Brain microvascular endothelial cell (primary cell): ENCODE data around the gene ACTN3.

ENCODE experiments used
- DNase-seq: peaks from one replicate; pipeline ENCODE4 v3.0.0-alpha.2; 2020
- H3K27ac ChIP-seq: fragments of 250-450 bp; sonication (Bioruptor Pico); 2 replicates; pipeline ENCODE4 v1.5.1; 2020; ENCODE audit warnings: mild to moderate bottlenecking, moderate library complexity
- H3K27me3 ChIP-seq: fragments of 250-450 bp; sonication (Bioruptor Pico); replicated peaks from 2 replicates; pipeline ENCODE4 v1.5.1; 2020; ENCODE audit warnings: mild to moderate bottlenecking
- H3K36me3 ChIP-seq: fragments of 250-450 bp; sonication (Bioruptor Pico); replicated peaks from 2 replicates; pipeline ENCODE4 v1.5.1; 2020; ENCODE audit warnings: mild to moderate bottlenecking
- H3K4me3 ChIP-seq: 2 replicates; pipeline ENCODE4 v1.5.1; 2011; ENCODE audit warnings: low read depth, mild to moderate bottlenecking, control low read depth, low read length, moderate library complexity
- in situ Hi-C: cut with HindIII; loops from 2 replicates; pipeline ENCODE4 v1.10.0; 2017; ENCODE audit warnings: low sequenced_read_pairs, low pct_ligation_motif_present
- TF ChIP-seq, protein P1 (sequence below): IDR thresholded peaks from 2 replicates; pipeline ENCODE4 v1.5.1; 2011; ENCODE audit warnings: low read depth, mild to moderate bottlenecking, moderate library complexity, low read length, control low read depth, inconsistent platforms; ENCODE audit errors: missing control alignments

Gene ACTN3

DNA sequence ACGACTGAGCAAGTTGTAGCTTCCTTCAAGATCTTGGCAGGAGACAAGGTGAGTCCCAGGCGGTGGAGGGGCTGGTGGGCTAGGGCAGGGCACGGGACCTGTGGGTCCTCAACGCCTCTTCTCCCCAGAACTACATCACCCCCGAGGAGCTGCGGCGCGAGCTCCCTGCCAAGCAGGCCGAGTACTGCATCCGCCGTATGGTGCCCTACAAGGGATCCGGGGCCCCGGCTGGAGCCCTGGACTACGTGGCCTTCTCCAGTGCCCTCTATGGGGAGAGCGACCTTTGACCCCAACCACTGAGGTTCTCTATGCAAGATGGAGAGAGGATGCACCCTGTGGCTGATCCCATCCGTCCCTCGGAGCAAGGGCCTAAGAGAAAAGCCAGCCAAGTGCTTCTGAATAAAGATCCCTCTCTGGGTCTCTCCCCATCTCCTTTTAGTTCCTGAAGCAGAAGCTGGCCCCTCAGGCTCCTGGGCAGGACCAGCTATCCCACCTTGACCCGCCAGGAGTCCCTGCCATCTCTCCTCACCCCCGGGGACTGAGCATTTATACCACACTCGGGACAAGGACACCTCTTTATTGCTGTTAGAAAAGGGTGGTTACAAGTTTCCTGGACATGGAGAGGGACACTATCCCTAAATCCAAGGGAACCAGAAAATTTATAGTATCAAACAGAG lies 16.3 kb downstream of the ACTN3 start:
- no peak for DNase-seq
- no peak overlapping the region for H3K27ac ChIP-seq
- TF ChIP-seq, protein P1, sequence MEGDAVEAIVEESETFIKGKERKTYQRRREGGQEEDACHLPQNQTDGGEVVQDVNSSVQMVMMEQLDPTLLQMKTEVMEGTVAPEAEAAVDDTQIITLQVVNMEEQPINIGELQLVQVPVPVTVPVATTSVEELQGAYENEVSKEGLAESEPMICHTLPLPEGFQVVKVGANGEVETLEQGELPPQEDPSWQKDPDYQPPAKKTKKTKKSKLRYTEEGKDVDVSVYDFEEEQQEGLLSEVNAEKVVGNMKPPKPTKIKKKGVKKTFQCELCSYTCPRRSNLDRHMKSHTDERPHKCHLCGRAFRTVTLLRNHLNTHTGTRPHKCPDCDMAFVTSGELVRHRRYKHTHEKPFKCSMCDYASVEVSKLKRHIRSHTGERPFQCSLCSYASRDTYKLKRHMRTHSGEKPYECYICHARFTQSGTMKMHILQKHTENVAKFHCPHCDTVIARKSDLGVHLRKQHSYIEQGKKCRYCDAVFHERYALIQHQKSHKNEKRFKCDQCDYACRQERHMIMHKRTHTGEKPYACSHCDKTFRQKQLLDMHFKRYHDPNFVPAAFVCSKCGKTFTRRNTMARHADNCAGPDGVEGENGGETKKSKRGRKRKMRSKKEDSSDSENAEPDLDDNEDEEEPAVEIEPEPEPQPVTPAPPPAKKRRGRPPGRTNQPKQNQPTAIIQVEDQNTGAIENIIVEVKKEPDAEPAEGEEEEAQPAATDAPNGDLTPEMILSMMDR: no peak
- H3K36me3 ChIP-seq: no peaks in the 10 kb centered on the region
- H3K27me3 ChIP-seq: no peaks in the 10 kb centered on the region
- in situ Hi-C loops: no loop called here
- H3K4me3 ChIP-seq: no peak overlapping the region

DNA sequence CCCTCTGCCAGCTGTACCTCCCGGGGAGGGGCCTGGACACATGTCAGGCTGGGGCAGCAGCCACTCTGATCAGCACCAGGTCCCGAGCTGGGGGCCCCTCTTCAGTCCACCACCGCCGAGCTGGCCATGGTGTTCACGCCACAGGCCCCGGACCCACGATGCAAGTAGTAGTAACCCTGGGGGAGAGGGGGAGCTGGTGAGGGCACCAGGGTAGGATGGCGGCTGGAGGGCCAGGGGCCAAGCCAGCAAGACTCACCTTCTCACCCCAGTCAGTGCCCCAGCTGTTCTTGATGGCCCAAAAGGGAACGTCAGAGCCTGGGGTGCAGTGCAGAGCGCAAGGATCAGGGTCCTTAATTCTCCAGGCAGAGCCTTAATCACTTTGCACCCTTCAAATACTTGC lies 17.1 kb downstream of the ACTN3 start:
- DNase-seq: no peak
- H3K36me3 ChIP-seq: no peaks in the 10 kb centered on the region
- in situ Hi-C loops: no loop called here
- no peak overlapping the region for H3K4me3 ChIP-seq
- TF ChIP-seq, protein P1: no peak
- H3K27ac ChIP-seq: no peak overlapping the region
- no peaks in the 10 kb centered on the region for H3K27me3 ChIP-seq

DNA sequence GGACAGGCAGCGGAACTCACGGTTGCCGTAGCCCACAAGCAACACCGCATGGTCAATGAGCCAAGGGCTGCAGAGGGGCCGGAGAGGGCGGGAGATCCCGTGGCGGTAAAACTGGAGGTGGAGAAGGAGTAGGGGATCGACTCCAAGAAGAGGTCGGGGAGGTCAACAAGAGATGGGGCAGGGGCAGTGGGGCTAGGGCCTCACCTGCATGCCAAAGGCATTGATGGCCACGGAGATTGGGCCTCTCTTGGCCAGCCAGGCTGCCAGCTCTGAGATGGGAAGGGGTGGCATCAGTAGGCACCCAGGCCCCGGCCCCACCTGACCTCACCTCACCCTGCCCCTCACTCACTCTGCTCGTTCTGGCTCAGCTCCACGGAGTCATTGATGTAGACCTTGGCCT lies 17.8 kb downstream of the ACTN3 start:
- Histone ChIP-seq H3K27me3 (no peaks in the 10 kb centered on the region), H3K4me3 (no peak overlapping the region), H3K27ac (no peak overlapping the region), H3K36me3 (no peaks in the 10 kb centered on the region)
- no peak for DNase-seq
- TF ChIP-seq, protein P1: no peak
- in situ Hi-C loops: no loop called here

DNA sequence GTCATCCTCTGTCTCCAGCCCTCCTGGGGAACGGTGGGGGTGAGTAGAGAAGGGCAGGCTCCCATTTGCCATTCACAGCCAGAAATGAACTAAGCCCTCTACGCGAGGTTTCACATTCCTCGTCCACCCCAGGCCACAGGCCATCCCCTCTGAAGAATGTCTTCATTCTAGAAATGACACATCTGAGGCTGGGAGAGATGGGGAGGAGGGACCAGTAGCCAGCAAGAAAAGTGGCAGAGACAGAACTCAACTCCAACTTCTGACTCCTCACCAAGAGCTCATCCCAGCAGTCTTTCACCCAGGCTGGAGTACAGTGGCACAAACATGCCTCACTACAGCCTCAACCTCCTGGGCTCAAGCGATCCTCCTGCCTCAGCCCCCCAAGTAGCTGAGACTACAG lies 18.3 kb downstream of the ACTN3 start:
- Histone ChIP-seq H3K36me3 (no peaks in the 10 kb centered on the region), H3K27me3 (no peaks in the 10 kb centered on the region), H3K27ac (no peak overlapping the region), H3K4me3 (no peak overlapping the region)
- TF ChIP-seq, protein P1: no peak
- DNase-seq: no peak
- in situ Hi-C loops: no loop called here

DNA sequence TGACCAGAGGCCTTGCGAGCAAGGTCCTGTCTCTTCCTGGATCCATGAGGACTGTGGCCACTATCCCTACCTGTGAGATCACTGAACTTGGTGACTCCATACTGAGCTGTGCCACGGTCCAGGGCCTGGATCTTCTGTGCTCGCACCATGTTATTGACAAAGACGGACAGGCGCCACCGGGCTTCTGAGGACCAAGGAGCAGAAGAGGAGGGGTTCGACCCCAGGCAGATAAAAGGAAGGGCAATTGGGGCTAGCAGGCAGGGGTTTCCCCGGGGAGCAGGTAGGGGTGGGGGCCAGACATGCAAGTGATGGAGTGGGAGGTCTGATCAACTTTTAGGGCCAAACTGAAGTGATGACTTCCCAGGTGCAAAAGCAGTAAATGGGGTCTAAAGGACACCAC lies 19.5 kb downstream of the ACTN3 start:
- Histone ChIP-seq H3K4me3 (no peak overlapping the region), H3K27me3 (no peaks in the 10 kb centered on the region), H3K27ac (no peak overlapping the region), H3K36me3 (no peaks in the 10 kb centered on the region)
- in situ Hi-C loops: no loop called here
- TF ChIP-seq, protein P1: no peak
- no peak for DNase-seq

DNA sequence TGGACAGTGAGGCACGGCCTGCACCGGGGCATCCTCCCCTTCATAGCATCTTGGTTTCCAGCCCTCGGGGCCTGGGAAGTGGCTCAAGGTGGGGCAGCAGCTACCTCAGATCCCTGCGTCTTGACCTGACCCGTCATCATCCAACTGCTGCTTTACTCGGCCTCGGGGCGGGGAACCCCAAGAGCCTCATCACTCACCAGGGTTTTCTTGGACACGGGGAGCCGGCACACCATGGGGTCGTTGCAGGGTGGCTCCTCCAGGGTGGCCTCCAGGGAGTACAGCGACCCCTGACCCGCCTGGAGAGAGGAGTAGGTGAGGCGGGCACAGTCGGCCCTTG lies 21.1 kb downstream of the ACTN3 start:
- no peak for DNase-seq
- Histone ChIP-seq H3K27ac (no peak overlapping the region), H3K36me3 (no peaks in the 10 kb centered on the region), H3K4me3 (peak overlapping the region; percentile 47), H3K27me3 (no peaks in the 10 kb centered on the region)
- in situ Hi-C loops: no loop called here
- TF ChIP-seq, protein P1: no peak
